GM19452 (cell line): ENCODE data around the gene SYCP2.

Experiments
- ATAC-seq: cut with Tn5 transposase; IDR thresholded peaks from one replicate; pipeline ENCODE4 v1.9.1; 2021; ENCODE audit not compliant: unreplicated experiment

The SYCP2 gene

DNA sequence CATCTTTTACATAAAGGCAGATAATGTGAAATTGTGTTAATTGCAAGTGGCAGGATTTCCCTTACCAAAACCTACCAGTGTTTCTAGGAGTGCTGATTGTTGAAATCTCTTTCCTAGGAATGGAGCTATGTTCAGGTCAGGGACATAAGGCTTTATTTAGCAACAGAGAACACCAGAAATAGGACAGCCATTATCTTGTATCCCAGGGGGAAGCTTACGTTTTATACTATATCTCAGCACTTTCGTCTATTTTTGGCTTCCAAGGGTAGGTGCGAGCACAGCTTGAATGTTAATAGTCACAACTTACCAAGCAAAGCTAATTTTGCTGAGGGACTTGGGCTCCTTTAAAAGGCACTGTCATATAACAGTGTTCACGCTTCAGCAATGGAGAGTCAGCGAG, 94.0 kb downstream of the SYCP2 start:
- no peak for ATAC-seq

DNA sequence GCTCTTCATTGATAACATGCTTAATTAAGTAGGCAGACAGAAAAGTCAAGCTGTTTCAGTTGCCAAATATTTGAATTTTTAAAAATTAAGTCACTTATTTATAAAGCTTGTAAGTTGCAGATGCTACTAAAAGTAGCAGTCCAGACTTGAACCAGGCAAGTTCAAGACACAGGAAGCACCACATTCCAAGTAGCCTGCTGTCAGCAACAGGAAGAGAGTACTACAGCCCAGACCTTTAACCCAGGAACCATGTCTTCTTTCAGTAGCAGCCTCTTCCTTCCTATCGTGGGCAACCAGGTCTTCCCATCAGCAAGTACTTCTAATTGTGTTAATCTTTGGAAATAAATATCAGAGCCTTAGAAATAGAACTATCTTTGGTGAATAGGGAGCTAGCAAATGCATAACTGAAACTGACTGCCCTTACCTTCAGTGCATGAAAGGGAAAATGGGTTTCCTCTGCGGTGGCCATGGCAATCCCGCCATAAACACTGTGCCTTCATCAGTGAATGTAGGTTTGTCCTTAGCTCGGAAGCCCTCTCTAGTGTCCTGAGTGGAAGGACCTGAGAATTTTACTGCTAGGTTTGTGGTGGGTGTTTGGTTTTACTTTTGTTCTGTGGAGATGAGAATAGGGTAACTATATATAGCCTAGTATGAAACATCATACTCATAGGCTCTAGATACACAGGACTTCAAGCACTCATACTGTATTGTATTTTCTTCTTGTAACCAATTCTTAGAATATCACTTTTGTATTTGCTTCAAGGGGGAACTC, 95.6 kb downstream of the SYCP2 start:
- ATAC-seq: no peak

DNA sequence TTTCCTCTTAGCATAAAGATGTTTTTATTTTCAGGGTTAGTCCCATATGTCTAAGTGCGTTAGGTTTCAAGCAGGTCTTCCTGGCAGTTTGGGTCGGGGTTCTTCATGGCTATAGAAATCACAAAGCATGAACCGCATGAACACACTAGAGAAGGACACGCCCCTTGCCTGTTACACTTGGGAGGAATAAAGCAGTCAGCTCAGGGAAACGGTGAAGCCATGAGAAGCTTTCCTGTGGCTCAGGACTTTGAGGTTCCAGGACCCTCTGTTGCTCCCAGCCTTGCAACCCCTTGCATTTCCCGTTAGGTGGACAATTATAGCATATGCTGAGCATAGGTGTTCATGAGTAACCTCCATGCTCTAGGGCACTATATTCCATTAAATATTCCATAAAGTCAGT, 96.7 kb downstream of the SYCP2 start:
- ATAC-seq: no peak

DNA sequence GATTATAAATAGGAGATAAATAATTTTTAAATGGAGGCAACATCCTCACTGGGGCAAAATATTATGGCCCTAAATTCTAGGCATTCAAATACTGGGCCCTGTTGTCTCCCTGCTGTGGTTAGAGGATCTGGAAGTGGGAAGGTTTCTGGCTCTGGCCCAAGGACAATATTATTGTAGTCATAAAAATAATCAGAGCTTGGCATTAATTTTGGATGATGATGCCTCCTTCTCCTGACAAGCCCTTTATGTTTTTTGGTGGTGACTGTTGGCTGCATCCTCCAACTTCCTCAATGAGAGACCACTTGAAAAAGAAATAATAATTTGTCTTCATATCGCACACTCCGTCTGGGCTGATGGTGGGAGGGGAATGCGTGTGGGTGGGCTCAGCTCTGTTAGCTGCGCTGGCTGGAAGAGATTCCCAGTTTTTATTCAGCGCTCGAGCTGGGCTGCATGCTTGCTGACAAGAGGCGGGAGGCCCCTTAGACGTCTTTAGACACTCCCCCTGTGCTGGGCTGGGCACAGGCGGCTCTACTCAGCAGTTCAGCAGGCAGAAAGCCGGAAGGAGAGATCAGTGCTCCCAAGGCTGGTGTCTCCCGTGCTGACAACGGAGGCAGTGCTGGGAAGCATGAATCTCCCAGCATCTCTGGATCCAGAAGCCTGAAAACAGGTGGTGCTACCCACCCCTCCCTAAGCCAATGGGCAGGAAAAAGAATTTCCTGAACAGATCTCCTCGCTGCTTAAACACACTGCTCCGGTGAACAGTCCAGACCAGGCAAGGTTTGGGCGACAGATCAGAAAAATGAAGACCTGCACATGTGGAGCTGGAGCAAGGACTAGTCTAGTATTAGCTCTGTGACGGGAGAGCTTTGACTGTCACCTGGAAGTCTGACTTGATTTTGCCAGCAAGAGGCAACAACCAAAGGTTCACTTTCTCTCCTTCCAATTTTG, 97.7 kb downstream of the SYCP2 start:
- ATAC-seq: no peak

DNA sequence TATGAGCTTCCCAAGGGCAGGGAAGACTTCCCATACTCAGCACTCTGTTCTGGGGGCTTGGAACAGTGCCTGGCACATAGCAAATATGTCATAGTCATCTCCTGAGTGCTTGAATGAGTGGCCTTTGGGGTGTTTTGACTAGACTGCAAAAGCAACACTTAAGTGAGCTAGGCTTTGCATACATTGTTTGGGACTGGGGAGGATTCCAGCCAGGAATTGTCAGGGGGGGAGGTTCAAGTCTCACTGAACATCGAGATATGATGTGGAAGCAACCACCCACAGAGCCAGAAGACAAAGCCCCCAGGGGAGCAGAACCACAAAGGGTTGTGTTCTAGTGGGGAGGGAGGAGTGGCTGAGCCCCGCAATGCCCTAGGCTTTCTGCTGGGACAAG, 98.4 kb downstream of the SYCP2 start:
- no peak for ATAC-seq

DNA sequence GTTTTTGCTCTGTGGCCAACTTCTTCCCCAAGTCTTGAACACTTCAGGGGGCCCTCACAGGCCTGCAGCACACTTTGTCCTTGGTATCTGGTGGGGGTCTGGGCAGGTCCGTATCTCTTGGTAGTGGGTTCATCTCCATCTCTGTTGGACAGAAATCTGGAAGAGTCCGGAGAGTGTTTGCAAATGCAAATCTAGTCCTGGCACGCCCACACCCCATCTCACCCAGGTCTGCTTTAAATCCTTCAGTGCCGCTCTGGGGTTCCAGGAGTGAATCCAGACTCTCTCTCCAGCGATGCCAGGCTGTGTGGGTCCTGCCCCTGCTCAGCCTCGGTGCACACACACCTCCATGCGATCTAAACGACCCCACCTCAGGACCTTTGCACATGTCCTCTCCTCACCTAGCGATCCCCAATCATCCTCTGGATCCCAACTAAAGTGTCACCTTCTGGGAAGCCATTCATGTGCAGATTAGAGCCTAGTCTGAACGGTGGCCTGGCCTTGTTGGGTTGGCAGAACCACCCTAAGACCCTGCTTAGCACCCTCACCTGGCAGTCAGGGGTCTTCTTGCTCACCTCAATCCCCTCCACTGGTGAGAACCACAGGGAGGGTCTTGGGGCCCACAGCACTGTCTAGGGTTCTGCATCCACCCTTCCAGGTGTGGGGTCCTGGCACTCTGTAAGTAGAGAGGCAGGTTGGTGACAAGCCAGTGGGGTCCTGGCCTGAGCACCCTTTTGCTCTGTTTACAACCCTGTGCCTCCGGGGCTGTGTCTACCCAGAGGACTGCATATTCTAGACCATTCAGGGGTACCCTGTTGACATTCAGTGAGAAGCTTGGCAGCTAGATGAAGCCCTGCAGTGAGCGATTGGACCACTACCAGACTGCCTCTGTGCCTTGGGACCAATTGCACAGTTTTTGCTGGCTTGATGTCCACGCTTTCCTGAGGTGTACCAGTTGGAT, 100.8 kb downstream of the SYCP2 start:
- ATAC-seq: no peak

DNA sequence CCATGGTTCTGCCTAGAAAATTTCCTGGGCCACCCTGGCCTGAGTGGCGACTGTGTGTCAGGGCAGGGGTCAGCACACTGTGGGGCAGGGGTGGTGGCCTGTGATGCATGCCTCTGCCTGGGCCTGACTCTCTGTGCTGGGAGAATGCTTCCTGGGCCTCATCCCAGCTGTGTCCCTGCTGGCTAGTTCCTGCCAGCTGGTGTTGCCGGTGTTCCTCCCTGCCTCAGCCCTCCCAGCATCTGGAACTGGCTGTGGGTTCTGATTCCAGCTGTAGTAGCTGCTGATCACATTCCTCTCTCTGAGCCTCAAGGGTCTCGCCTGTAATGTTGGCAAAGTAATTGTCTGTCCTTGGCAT, 101.5 kb downstream of the SYCP2 start:
- ATAC-seq: no peak

DNA sequence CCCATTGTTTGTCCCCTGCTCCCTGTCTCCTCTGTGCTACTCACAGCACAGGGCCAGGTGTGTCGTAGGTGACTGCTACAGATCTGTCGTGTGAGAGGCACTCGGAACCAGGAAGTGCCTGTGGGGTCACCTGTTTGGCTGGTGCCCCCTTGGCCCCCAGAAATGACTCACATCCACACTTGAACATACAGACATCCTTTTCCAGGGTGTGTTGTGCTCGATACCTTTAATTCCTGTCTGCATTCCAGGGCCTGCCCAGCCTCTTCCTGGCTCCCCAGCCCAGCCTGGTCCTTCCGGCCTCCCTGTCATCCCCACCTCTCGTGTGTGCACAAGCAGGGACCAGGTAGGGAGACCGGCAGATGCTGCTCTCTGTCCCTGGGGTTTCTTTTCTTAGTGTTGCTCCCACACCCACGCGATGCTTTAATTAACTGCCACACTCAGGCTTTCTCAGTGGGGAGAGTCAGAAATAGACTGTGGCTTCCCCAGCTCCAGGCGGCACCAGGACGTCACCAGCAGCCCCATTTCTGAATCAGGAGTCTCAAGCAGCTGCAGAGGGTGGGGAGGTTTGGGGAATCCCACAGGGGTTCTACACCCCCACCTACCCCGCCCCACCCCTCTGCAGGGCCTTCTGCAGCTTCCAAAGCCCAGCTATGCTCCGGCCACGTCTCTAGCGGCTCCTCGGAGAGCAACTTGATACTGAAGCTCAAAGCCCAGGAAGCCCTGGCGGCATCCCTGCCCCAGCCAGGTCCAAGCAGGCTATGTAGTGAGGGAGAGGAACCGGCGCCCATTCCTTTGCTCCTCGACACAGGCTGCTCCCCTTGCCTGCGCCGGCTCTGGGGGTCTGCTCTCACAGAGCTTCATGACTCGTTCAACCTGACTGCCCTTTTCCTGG, 102.2 kb downstream of the SYCP2 start:
- ATAC-seq: no peak

DNA sequence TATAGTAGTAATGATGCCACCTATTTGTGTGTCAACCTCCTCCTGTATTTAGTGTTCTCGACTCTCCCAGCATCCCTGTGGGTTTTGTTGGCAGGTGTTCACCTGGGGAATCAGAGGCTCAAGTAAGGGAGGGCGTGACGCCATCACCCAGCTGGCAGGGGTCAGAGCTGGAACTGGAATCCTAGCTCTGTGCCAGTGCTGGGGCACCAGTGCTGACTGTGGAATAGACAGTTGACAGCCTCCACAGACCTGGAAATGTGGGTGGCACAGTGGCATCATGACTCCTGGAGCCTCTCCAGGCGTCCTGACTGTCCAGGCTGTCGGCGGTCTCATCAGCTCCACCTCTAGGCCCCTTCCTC, 102.8 kb downstream of the SYCP2 start:
- ATAC-seq: no peak

DNA sequence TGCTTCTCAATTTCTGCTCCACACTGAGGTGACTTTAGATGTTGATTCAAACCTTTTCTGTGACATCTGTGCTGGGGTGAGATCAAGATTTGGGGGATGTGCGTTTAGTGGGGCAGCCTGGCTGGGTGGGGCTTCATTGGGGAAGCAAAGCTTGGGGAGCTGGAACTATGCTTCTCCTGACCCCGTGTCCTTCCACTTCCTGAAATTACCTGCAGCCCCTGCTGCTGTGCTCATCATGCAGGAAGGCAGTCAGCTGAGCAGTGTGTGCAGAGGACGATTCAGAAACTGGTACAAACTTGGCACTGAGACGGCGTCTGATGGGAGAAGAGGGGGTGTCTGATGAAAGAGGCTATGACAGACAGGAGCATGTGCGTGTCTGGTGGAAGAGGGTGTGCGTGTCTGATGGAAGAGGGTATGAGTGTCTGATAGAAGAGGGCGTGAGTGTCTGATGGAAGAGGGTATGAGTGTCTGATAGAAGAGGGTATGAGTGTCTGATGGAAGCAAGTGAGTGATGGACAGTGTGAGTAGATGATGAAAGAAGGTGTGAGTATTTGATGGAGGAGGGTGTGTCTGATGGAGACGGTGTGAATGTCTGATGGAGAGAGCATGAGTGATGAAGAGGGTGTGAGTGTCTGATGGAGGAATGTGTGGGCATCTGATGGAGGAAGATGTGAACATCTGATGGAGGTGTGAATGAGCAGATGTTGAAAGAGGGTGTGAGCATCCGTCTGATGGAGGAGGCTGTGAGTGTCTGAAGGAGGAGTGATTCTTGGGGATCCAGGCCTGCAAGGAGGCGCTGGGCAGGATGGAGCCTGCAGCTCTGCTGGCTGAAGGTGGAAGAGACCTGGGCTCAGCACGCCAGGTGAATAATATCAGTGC, 103.4 kb downstream of the SYCP2 start:
- no peak for ATAC-seq

DNA sequence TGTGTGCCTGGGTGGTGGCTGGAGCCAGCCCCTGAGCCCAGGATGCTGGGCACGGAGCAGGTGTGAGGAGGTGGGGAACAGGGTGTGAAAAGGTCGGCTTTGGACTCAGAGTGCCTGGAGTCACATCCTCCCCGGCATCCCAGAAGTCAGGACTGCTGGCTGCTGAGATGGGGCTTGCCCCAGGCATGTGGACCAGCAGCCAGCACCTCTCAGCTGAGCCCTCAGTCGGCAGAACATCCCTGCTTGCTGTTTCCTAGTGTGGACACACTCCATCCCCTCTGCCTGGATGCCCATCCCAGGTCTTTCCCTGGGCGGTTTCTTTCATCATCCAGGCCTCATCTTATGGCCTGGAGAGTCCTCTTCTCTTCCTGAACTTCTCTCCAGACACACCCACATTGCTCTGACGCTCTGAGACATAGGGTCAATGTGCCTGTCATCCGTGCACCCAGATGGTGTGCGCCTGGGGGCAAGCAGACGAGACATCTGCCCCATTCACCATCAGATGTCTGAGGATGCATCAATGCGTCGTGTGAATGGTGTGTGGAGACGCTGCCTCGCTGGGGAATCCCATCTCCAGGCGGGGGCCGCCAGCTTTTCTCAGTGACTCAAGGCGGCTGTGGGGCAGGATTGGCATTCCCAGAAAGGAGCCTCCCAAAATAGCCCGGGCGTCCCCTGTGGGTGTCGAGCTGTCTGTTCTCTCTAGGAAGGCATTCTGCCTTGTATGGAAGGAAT, 104.2 kb downstream of the SYCP2 start:
- ATAC-seq: no peak

DNA sequence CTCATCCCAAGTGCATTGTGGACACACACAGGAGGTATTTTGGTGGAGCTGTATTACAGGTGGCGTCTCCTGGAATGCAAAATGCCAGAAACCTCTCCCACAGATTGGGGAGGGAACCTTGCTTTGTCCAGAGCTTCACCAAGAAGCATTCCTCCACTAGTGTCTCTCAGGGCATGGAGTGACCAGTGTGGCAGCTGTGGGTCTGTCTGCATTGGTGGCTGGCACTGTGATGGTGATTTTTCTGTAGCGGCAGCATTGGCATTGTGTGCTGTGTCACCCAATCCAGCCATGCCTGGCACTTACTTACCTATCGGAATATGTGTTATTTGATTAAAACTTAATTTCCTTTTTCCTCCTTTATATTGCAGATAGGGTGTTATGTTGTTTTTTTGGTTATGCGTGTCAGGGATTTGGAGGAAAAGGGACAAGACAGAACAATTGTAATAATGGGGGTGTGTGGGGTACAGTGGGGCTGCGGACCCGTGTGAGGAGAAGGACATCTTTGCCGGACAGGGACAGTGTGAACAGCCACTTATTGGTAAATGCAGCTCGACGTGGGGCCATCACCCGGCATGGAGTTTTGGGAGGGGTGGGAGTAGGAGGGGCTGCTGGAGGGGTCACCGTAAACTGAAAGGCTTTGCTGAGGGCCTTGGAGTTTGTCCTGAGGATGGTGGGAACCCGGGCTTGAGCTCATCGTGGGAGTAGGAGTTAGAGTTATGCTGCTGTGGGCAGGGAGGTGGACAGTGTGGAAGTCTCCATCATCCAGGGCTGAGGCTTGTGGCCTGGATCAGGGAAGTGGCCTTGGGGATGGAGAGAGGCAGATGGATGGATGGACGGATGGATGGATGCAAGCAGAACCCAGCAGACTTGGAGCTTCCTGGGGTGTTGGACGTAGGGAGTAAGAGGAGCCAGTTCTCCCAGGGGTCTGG, 105.0 kb downstream of the SYCP2 start:
- ATAC-seq: no peak

DNA sequence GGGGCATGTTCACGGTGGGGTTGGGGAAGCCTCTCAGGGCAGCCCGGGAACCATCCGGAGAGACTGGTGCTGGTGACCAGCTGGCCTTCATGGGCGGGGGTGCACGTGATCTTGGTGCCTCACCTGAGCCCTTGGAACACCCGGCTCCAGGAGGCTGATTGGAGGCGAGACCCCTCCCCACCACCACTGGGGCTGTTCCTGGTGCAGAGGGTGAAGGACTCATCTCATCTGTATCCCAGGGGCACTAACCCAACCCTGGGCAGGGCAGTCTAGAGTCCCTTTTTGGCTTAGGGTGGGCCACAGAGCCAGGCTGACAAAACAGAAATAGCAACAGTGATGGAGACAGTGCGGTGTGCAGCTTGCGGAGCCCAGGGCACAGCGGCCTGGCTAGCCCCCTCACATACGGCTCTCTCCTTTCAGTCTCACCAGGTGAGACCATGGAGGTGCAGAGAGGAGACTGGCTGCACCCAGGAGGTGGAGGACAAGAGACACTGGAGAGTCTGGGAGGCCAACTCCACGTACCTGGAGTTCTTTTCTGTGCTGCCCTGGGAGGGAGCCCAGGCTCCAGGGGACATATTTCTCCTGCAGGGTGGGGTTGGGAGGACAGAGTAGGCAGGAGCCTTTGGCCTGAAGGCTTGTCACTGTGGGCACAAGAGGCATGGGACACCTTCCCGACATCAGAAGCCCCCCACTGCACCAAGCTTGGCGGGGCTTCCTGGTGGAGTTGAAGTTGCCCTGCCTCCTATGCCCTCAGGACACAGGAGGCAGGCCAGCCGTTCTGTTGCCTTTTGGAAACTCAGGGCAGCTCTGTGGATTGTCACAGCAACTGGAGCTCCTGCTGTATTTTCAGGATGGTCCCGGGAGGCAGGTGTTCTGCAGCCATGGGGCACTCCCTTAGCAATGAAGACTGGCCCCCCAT, 106.0 kb downstream of the SYCP2 start:
- ATAC-seq: no peak

DNA sequence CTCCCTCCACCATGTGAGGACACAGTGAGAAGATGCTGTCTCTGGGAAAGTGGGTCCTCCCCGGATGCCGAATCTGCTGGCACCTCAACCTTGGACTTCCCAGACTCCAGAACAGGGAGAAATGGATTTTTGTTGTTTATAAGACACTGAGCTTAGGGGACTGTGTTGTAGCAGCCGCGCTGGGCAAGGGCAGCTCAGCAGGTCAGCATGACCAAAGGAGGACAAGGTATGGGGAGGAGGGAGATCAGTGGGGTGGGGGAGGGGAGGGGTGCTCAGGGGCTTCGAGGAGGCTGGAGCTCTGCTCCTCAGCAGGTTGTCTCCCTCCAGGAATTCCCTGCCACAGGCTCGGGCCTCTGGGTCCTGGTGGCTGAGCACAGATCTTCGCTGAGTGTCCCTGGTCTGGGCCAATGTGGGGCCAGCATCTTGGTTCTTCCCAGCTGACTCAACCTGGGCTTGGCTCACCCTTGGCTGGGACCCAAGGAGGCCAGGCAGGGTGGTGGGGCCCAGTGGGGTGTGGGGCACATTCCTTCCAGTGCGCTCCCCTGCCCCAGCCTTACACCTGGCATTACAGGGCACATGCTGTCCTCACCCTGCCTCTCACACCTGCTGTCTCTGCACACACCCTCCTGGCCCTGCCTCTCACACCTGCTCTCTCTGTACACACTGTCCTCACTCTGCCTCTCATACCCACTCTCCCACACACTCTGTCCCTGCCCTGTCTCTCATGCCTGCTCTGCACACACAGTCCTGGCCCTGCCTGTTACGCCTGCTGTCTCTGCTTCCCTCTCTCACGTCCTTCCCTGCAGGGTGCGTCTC, 107.3 kb downstream of the SYCP2 start:
- ATAC-seq: no peak

DNA sequence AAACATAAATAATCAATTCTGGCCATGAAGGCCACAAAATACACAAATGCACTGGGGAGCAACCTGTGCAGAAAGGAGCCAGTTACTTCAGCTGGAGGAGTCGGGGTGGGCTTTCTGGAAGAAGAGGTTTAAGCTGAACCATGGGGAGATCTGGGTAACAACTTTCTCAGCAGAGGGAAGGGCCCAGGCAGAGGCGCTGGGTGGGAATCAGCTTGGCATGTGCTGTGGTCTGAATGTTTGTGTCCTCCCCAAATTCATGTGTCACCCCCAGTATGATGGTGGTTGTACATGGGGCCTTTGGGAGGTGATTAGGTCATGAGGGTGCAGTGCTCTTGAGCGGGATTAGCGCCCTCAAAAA, 107.9 kb downstream of the SYCP2 start:
- no peak for ATAC-seq
